ENCODE measurements around the gene ALDH2. TPM values are rescaled to one million over a fixed set of nuclear protein-coding genes. Genes with fewer than 3 reads are reported as not detected.

Gene ALDH2
- 24.7 TPM for total RNA-seq

DNA sequence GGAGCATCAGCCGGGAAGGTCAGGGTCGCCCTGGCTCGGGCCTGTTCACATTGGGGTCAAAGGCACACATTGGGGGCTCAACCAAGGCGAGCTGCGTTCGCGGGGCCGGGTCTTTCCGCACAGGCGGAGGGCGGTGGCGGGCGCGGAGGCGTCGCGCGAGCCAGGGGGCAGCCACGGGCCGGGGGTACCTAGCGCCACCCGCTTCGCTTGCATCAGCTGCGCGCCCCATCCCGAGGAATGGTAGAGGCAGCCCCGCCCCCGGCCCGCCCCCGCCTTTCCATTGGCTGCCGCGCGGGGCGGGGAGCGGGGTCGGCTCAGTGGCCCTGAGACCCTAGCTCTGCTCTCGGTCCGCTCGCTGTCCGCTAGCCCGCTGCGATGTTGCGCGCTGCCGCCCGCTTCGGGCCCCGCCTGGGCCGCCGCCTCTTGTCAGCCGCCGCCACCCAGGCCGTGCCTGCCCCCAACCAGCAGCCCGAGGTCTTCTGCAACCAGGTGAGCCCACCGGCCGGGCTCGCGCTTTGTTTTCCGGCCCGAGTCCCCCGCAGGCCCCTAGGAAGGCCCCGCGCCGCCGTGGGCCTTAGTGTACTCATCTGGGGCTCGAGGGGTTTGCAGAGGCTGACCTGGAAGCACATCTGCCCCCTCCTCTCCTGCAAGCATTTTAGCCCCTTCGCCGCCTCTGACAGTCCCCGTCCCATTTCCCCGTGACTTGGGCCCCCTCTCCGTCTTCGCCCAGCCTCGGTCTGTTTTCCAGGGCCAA is at the start of gene ALDH2:
Gene ALDH2 (plus strand): TSS at position 326 of the 754 bp plus-strand sequence. CDS start 50 bp downstream, at position 376.

GRCh38 chr12:111841750-111842555 is 75.2 kb downstream of the ALDH2 start, which contains the start of gene MAPKAPK5:
Gene MAPKAPK5, plus strand, starts transcription at chr12:111842228. Its CDS starts 506 bp downstream, at chr12:111842734.

Small RNA genes within 50 kb of the gene (small RNA-seq; reads per million reads assigned to genes)
- gene MIR6761, result 0.15 reads per million

Other genes with a start within 250 kb of the ALDH2 start
- 99.4 TPM for gene ATXN2, start 167.6 kb upstream of the ALDH2 start, total RNA-seq
- 23.3 TPM for gene BRAP, start 81.0 kb upstream of the ALDH2 start, total RNA-seq
- 22.8 TPM for gene ACAD10, start 80.9 kb upstream of the ALDH2 start, total RNA-seq
- gene MAPKAPK5, start 75.3 kb downstream of the ALDH2 start, total RNA-seq, result 32.1 TPM
- gene TMEM116, start 246.2 kb downstream of the ALDH2 start, total RNA-seq, result 38.5 TPM
- 51.2 TPM for gene ERP29, start 246.5 kb downstream of the ALDH2 start, total RNA-seq

All from diencephalon (tissue), 1 donor.